Colonic mucosa (tissue), 4 donors: Measurements from ENCODE around the gene RAMP3. TPM values are rescaled to one million over a fixed set of nuclear protein-coding genes. Genes with fewer than 3 reads are reported as not detected.

Experiments used
- DNase-seq: peaks from one replicate; pipeline ENCODE4 v3.0.0-alpha.2; 2020
- H3K27ac ChIP-seq: fragments of 200-600 bp; one replicate; pipeline ENCODE4 v1.8.0; 2021
- H3K27me3 ChIP-seq: fragments of 200-600 bp; one replicate; pipeline ENCODE4 v1.8.0; 2021
- H3K36me3 ChIP-seq: fragments of 200-600 bp; one replicate; pipeline ENCODE4 v1.8.0; 2021
- H3K4me1 ChIP-seq: fragments of 200-600 bp; one replicate; pipeline ENCODE4 v1.8.0; 2021; ENCODE audit warnings: mild to moderate bottlenecking
- H3K4me3 ChIP-seq: fragments of 200-600 bp; one replicate; pipeline ENCODE4 v1.8.0; 2021
- H3K9ac ChIP-seq, 2 donors: one replicate each; pipeline ENCODE4 v1.7.0; 2013; ENCODE audit warnings: control low read depth in 2 of 2, low read depth in 2 of 2, low read length in 2 of 2
- H3K9me3 ChIP-seq: fragments of 200-600 bp; one replicate; pipeline ENCODE4 v1.8.0; 2021
- CTCF ChIP-seq: fragments of 200-600 bp; IDR thresholded peaks from one replicate; pipeline ENCODE4 v1.8.0; 2022; ENCODE audit warnings: antibody characterized with exemption, mild to moderate bottlenecking
- intact Hi-C: fragments of 100-400 bp; cut with DNase I; formaldehyde crosslinking; loops from one replicate; pipeline ENCODE4 v1.14.1; 2022
- total RNA-seq, 2 donors: library from RNA; stranded (reverse); fragmentation: NEBNext Ultra II Directional in 1 of 2; extraction: Animal tissue kit (Norgen Biotek cat#: 25700) in 1 of 2; gene quantifications; one replicate each; pipeline ENCODE4 v1.2.1, GENCODE V29; 2021
- donor health status: healthy.
- donor health status: DM: no; HTN: no; CAD: no.
- donor health status: DM: no; HTN: no; CAD: no.

Gene RAMP3
- total RNA-seq, 2 donors from 2014 or later = 7.2 to 8.5 TPM

DNA sequence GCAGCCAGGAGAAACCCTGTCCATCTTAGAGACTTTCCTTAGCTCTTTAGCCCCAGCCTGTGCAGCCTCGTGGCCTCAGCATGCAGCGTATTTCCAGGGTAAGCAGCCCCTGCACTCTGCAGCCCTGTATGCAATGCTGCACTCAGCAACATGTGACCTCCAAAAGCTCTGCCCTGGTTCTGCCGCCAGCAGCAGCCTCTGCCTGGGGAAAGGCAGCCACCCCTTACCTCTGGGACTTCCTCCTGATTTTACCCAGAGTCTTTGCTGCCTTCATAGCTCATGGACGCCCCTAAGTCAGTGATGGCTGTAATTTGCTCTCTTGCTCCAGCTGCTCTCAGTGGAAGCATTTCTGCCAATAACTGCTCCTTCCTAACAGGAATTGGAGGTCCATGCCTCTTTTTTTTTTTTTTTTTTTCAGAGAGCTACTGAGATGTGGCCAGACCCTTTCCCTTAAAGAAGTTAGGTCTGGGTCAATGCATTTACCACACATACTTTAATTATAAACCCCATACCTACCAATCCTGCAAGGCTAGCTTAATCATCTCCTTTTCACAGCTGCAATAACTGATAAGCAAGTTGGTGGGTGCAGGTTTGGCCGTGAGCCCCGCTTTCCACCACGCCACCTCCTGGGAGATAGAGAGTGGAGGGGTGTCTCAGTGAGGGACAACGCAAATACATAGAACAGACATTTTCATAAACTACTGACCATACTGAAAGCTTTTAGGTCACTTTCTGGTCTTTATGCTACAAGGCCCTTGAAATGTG, 71.7 kb downstream of the RAMP3 start:
- intact Hi-C loops = no loop called here
- no peak for TF ChIP-seq CTCF
- Histone ChIP-seq H3K9me3 (no peaks in the 10 kb centered on the region), H3K9ac (no peak overlapping the region), H3K36me3 (no peaks in the 10 kb centered on the region), H3K4me1 (no peaks in the 10 kb centered on the region), H3K27ac (no peak overlapping the region), H3K27me3 (no peaks in the 10 kb centered on the region), H3K4me3 (no peak overlapping the region)
- no peak for DNase-seq

DNA sequence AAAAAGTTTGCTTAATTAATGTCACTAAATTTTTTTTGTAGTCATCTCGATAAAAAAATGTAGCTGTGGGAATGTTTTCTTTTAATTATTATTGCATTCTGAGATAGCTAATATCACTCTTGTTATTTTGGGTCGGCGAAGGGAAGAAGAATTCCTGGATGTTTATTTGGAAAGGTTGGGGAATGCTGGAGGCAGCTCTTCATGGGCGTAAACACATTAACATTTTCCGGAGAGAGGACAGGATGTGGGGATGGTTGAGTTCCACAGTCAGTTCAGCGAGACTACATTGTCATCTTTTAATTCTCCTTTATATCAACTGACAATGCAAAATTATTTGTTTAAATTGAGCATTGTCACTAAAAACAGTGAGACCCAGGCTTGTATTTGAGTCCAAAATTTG, 72.5 kb downstream of the RAMP3 start:
- intact Hi-C loops = no loop called here
- H3K4me3 ChIP-seq = no peak overlapping the region

DNA sequence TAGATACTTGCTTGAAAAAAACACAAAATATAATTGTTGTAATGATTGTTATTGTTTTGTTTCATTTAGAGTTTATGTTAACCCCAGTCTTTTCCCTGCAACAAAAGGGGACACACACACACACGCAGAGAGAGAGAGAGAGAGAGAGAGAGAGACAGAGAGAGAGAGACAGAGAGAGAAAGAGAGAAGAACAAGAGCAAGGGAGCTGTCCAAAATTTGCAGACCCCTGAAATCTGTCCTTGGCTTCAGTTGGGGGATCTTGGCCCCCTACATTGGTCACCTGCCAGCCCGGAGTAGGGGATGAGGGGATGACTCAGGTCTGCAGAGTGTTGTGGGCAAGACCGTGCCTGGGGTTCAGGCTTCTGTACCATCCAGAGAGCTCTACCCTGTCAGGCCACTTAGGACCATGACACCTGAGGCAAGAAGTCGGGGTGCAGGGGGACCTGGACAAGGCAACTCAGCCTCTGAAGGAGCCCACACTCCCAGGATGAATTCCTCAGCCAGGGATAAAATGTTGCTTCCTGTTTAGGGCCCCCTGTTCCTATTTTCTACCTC, 73.1 kb downstream of the RAMP3 start:
- Histone ChIP-seq H3K4me3 (no peak overlapping the region), H3K4me1 (no peaks in the 10 kb centered on the region), H3K9ac (no peak overlapping the region), H3K27me3 (no peaks in the 10 kb centered on the region), H3K9me3 (no peaks in the 10 kb centered on the region), H3K27ac (no peak overlapping the region), H3K36me3 (no peaks in the 10 kb centered on the region)
- no peak for DNase-seq
- no peak for TF ChIP-seq CTCF
- intact Hi-C loops = no loop called here

More for the DNA sequence above, 72.5 kb downstream of the RAMP3 start:
- no peak for TF ChIP-seq CTCF
- no peak for DNase-seq
- Histone ChIP-seq H3K9ac (no peak overlapping the region), H3K4me1 (no peaks in the 10 kb centered on the region), H3K27me3 (no peaks in the 10 kb centered on the region), H3K36me3 (no peaks in the 10 kb centered on the region), H3K27ac (no peak overlapping the region), H3K9me3 (no peaks in the 10 kb centered on the region)

DNA sequence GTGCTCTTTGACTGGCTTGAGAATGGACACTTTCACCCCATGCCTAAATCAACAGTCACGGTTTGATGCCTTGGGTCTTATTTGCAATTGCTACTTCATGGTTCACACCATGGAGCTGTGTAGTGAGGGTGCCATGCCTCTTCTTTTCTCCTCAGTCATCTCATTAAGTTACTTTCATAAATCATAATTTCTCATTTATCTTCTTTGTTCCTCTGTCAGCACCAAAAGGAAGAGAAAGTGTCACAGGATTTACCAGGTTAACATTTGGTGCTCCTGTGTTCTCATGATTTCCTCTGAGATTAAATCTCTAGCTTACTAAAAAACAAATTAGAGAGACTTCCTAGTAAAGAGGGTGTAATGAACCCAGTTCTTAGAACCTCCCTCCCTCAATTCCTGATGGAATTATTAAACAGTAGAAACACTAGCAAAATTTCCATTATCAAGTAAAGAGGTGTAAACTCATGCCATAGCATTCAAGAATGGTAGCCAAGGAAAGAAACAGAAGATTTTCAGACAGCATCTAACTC, 75.7 kb downstream of the RAMP3 start:
- no peak for TF ChIP-seq CTCF
- no peak overlapping the region for H3K27ac ChIP-seq
- H3K9me3 ChIP-seq = no peaks in the 10 kb centered on the region
- no peaks in the 10 kb centered on the region for H3K36me3 ChIP-seq
- no peaks in the 10 kb centered on the region for H3K27me3 ChIP-seq
- H3K4me1 ChIP-seq = no peaks in the 10 kb centered on the region
- intact Hi-C loops = no loop called here
- no peak overlapping the region for H3K9ac ChIP-seq
- no peak overlapping the region for H3K4me3 ChIP-seq
- no peak for DNase-seq

Other genes starting within 250 kb of the RAMP3 start
- 1 to 10 TPM; 2.1 to 3.6 TPM for gene MYO1G, start 178.8 kb upstream of the RAMP3 start, total RNA-seq
- 10 to 100 TPM; 34.8 to 38.0 TPM for gene CCM2, start 157.6 kb upstream of the RAMP3 start, total RNA-seq
- gene NACAD, start 68.8 kb upstream of the RAMP3 start, total RNA-seq = 1 to 10 TPM; 1.0 to 3.3 TPM
- gene TBRG4, start 46.1 kb upstream of the RAMP3 start, total RNA-seq = 100 to 1,000 TPM in 1 of 2 donors, 10 to 100 TPM in 1; 91.0 to 147 TPM